Activated naive CD8-positive, alpha-beta T cell treated with anti-CD3 and anti-CD28 coated beads, Interleukin-2, amount 10 ng/mL, durations not matched to agents 7 days and 5 days (primary cell): ENCODE measurements around the gene PSMC3IP. TPM values are rescaled to one million over a fixed set of nuclear protein-coding genes. Genes with fewer than 3 reads are reported as not detected.
"Not testable (repeated sequence)": the region's sequence is repeated elsewhere in the genome, so short reads cannot be mapped to it uniquely, and the experiment has no call there.

Experiments used
- ATAC-seq: fragments of 150-1000 bp; cut with Tn5 transposase; one replicate; pipeline ENCODE4 v1.10.0; 2021; ENCODE audit warnings: low read depth, moderate library complexity
- POLR2A ChIA-PET: fragments of 350-600 bp; sonication (Branson Sonifier 250); formaldehyde crosslinking; loops from one replicate; lab custom pipeline; 2021; ENCODE audit warnings: antibody characterized with exemption; lab: Charles Lee
- DNase-seq: peaks from one replicate; pipeline ENCODE4 v3.0.0; 2021
- H3K27ac Mint-ChIP-seq: one replicate; pipeline ENCODE4 v1.8.0; 2022; ENCODE audit warnings: mild to moderate bottlenecking, mixed read lengths
- H3K27me3 Mint-ChIP-seq: one replicate; pipeline ENCODE4 v1.8.0; 2022; ENCODE audit warnings: mild to moderate bottlenecking, moderate library complexity, mixed read lengths
- H3K36me3 Mint-ChIP-seq: one replicate; pipeline ENCODE4 v1.8.0; 2021; ENCODE audit warnings: mild to moderate bottlenecking, mixed read lengths
- H3K4me1 Mint-ChIP-seq: one replicate; pipeline ENCODE4 v1.8.0; 2021; ENCODE audit warnings: mixed read lengths
- H3K4me3 Mint-ChIP-seq: one replicate; pipeline ENCODE4 v1.8.0; 2022; ENCODE audit warnings: mild to moderate bottlenecking, moderate library complexity, mixed read lengths
- H3K9me3 Mint-ChIP-seq: one replicate; pipeline ENCODE4 v1.8.0; 2021; ENCODE audit warnings: mixed read lengths
- total RNA-seq, 2 experiments: library from RNA; stranded (reverse); gene quantifications; one replicate each; pipeline ENCODE4 v1.2.3, GENCODE V29; 2021

Gene PSMC3IP
- total RNA-seq, 2 experiments from 2014 or later: 15.9 to 16.9 TPM

- peak overlapping the region; percentile 79 for H3K27ac Mint-ChIP-seq
- POLR2A ChIA-PET: interaction anchor here (0.5 to 2.2 kb wide), 4 partner anchors 9 to 236 kb away, joined by 3 to 7 read pairs (median 4); partner anchors contain the start of gene PSMC3IP
- no peak for ATAC-seq
- no peak for DNase-seq
- H3K36me3 Mint-ChIP-seq: peaks cover 13% of the 10 kb centered on the region
- H3K4me3 Mint-ChIP-seq: peak overlapping the region; percentile 59
- H3K9me3 Mint-ChIP-seq: no peaks in the 10 kb centered on the region
- no peaks in the 10 kb centered on the region for H3K27me3 Mint-ChIP-seq
- peaks cover 38% of the 10 kb centered on the region for H3K4me1 Mint-ChIP-seq
Measured at GRCh38 chr17:42563543-42563942, 14.0 kb downstream of the PSMC3IP start.

GRCh38 chr17:42563143-42563509, 14.4 kb downstream of the PSMC3IP start:
- peaks cover 36% of the 10 kb centered on the region for H3K4me1 Mint-ChIP-seq
- H3K4me3 Mint-ChIP-seq: peak overlapping the region; percentile 92
- POLR2A ChIA-PET: interaction anchor here (0.5 to 2.2 kb wide), 4 partner anchors 9 to 237 kb away, joined by 3 to 7 read pairs (median 4); partner anchors contain the start of gene PSMC3IP
- DNase-seq (no peak), ATAC-seq (no peak)
- H3K9me3 Mint-ChIP-seq: no peaks in the 10 kb centered on the region
- H3K27me3 Mint-ChIP-seq: no peaks in the 10 kb centered on the region
- peak overlapping the region; percentile 93 for H3K27ac Mint-ChIP-seq
- peaks cover 13% of the 10 kb centered on the region for H3K36me3 Mint-ChIP-seq

- peak; percentile 7 for ATAC-seq
- DNase-seq: no peak
- Mint-ChIP-seq H3K4me3 (peak overlapping the region; percentile 92), H3K27ac (peak overlapping the region; percentile 93), H3K9me3 (no peaks in the 10 kb centered on the region), H3K27me3 (no peaks in the 10 kb centered on the region), H3K4me1 (peaks cover 32% of the 10 kb centered on the region), H3K36me3 (peaks cover 9% of the 10 kb centered on the region)
- POLR2A ChIA-PET: interaction anchor here (0.5 to 2.2 kb wide), 3 partner anchors 13 to 237 kb away, joined by 3 to 7 read pairs (median 6); partner anchors contain the start of gene PSMC3IP
Measured at GRCh38 chr17:42562388-42563142, 15.0 kb downstream of the PSMC3IP start.

- Mint-ChIP-seq H3K9me3 (no peaks in the 10 kb centered on the region), H3K4me3 (peak within 1 kb of the TSS; percentile 92), H3K27ac (peak within 1 kb of the TSS; percentile 93), H3K27me3 (no peaks in the 10 kb centered on the region), H3K36me3 (peaks cover 7% of the 10 kb centered on the region), H3K4me1 (peaks cover 34% of the 10 kb centered on the region)
- DNase-seq (peak; percentile 93), ATAC-seq (peak; percentile 61)
- POLR2A ChIA-PET: interaction anchor here (2.2 kb wide), 1 partner anchor 16 kb away, joined by 7 read pairs; the partner anchor contains the start of gene PSMC3IP
Measured at GRCh38 chr17:42561897-42562387, 15.6 kb downstream of the PSMC3IP start, which contains the start of gene COASY. Gene COASY (plus strand): TSS chr17:42562148. CDS start chr17:42562623, 475 bp downstream.

GRCh38 chr17:42560246-42560645, 17.3 kb downstream of the PSMC3IP start:
- DNase-seq (no peak), ATAC-seq (no peak)
- POLR2A ChIA-PET: interaction anchor here (0.6 to 0.9 kb wide), 2 partner anchors 19 to 21 kb away, joined by 3 to 7 read pairs; no protein-coding TSS in a partner anchor
- peak overlapping the region; percentile 62 for H3K4me3 Mint-ChIP-seq
- no peaks in the 10 kb centered on the region for H3K9me3 Mint-ChIP-seq
- H3K27me3 Mint-ChIP-seq: no peaks in the 10 kb centered on the region
- H3K27ac Mint-ChIP-seq: no peak overlapping the region
- peaks cover 33% of the 10 kb centered on the region for H3K4me1 Mint-ChIP-seq
- peaks cover 4% of the 10 kb centered on the region for H3K36me3 Mint-ChIP-seq

GRCh38 chr17:42559075-42559474, 18.5 kb downstream of the PSMC3IP start:
- no peak overlapping the region for H3K27ac Mint-ChIP-seq
- H3K4me3 Mint-ChIP-seq: no peak overlapping the region
- ATAC-seq (no peak), DNase-seq (no peak)
- peaks cover 30% of the 10 kb centered on the region for H3K4me1 Mint-ChIP-seq
- POLR2A ChIA-PET: interaction anchor here (0.8 to 0.9 kb wide), 2 partner anchors 18 to 23 kb away, joined by 3 read pairs; partner anchors contain the start of gene NAGLU
- H3K27me3 Mint-ChIP-seq: no peaks in the 10 kb centered on the region
- H3K9me3 Mint-ChIP-seq: no peaks in the 10 kb centered on the region
- peaks cover 6% of the 10 kb centered on the region for H3K36me3 Mint-ChIP-seq

- H3K27ac Mint-ChIP-seq, H3K9me3 Mint-ChIP-seq, H3K36me3 Mint-ChIP-seq, H3K27me3 Mint-ChIP-seq, POLR2A ChIA-PET, ATAC-seq, DNase-seq: not testable (repeated sequence)
- peaks cover 18% of the 10 kb centered on the region for H3K4me1 Mint-ChIP-seq
- peak overlapping the region; percentile 94 for H3K4me3 Mint-ChIP-seq
Measured at GRCh38 chr17:42555961-42556617, 21.4 kb downstream of the PSMC3IP start.

GRCh38 chr17:42555122-42555622, 22.4 kb downstream of the PSMC3IP start:
- POLR2A ChIA-PET: interaction anchor here (0.6 to 2.8 kb wide), 11 partner anchors 8 to 443 kb away, joined by 3 to 21 read pairs (median 4); partner anchors contain the start of genes MLX, NAGLU, PLEKHH3 and PSMC3IP
- peaks cover 1% of the 10 kb centered on the region for H3K36me3 Mint-ChIP-seq
- H3K4me3 Mint-ChIP-seq: peak overlapping the region; percentile 94
- ATAC-seq (no peak), DNase-seq (no peak)
- peak overlapping the region; percentile 94 for H3K27ac Mint-ChIP-seq
- no peaks in the 10 kb centered on the region for H3K27me3 Mint-ChIP-seq
- peaks cover 16% of the 10 kb centered on the region for H3K4me1 Mint-ChIP-seq
- no peaks in the 10 kb centered on the region for H3K9me3 Mint-ChIP-seq

GRCh38 chr17:42554250-42555121, 23.0 kb downstream of the PSMC3IP start:
- H3K27me3 Mint-ChIP-seq: no peaks in the 10 kb centered on the region
- peak overlapping the region; percentile 94 for H3K27ac Mint-ChIP-seq
- POLR2A ChIA-PET: interaction anchor here (0.6 to 2.8 kb wide), 12 partner anchors 9 to 443 kb away, joined by 3 to 21 read pairs (median 4); partner anchors contain the start of genes MLX, NAGLU, PLEKHH3 and PSMC3IP
- H3K36me3 Mint-ChIP-seq: peaks cover 1% of the 10 kb centered on the region
- no peaks in the 10 kb centered on the region for H3K9me3 Mint-ChIP-seq
- peak overlapping the region; percentile 94 for H3K4me3 Mint-ChIP-seq
- ATAC-seq: peak; percentile 92
- H3K4me1 Mint-ChIP-seq: peaks cover 14% of the 10 kb centered on the region
- DNase-seq: peak; percentile 87

- ATAC-seq (no peak), DNase-seq (peak; percentile 45)
- Mint-ChIP-seq H3K27ac (peak overlapping the region; percentile 94), H3K4me3 (peak overlapping the region; percentile 94), H3K27me3 (no peaks in the 10 kb centered on the region), H3K4me1 (peaks cover 19% of the 10 kb centered on the region), H3K9me3 (no peaks in the 10 kb centered on the region), H3K36me3 (peaks cover 1% of the 10 kb centered on the region)
- POLR2A ChIA-PET: interaction anchor here (0.8 to 2.8 kb wide), 9 partner anchors 10 to 124 kb away, joined by 3 to 21 read pairs (median 7); partner anchors contain the start of genes MLX, NAGLU, PLEKHH3 and PSMC3IP
Measured at GRCh38 chr17:42553866-42554249, 23.7 kb downstream of the PSMC3IP start.

- Mint-ChIP-seq H3K27ac (peak overlapping the region; percentile 6), H3K4me1 (peaks cover 20% of the 10 kb centered on the region), H3K36me3 (peaks cover 1% of the 10 kb centered on the region), H3K4me3 (peak overlapping the region; percentile 94), H3K27me3 (no peaks in the 10 kb centered on the region), H3K9me3 (no peaks in the 10 kb centered on the region)
- no peak for ATAC-seq
- POLR2A ChIA-PET: interaction anchor here (1.8 to 2.8 kb wide), 4 partner anchors 12 to 17 kb away, joined by 4 to 21 read pairs (median 18); partner anchors contain the start of genes MLX and NAGLU
- no peak for DNase-seq
Measured at GRCh38 chr17:42553161-42553818, 24.2 kb downstream of the PSMC3IP start.
